ENCODE results near the gene ANKRD39.
A peak's percentile ranks its signal among the peaks of the same experiment; 100 is the strongest.

Gene ANKRD39, protein sequence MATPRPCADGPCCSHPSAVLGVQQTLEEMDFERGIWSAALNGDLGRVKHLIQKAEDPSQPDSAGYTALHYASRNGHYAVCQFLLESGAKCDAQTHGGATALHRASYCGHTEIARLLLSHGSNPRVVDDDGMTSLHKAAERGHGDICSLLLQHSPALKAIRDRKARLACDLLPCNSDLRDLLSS

DNA sequence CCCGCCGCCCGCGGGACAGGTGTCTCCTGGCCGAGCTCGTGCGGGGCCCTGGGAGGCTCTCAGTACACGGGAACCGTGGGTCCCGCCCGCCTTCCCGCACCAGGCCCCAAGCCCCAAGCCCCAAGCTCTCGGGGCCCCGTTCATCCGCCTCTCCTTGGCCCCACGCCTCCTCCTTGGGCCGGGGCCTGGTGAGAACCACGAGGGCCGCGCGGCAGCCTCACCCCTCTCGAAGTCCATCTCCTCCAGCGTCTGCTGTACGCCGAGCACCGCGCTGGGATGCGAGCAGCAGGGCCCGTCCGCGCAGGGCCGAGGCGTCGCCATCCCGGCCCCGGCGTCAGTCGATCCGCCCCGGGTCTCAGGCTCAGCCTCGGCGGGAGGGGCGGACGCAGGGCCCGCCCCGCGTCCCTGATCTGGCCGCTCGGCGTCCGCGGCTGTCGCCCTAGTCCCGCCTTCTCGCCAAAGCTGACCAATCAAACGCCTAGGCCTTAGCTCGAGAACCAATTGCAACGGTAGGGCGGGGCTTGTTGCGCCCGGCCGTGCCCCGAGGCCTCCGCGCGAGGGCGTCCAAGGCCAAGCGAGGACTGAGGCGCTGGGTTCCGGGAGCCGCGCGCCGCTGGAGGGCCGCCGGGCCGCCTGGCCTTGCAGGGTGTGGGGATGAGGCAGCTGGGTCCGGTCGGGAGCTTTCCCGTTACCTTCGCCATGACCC, at the start of gene ANKRD39:
Gene ANKRD39, minus strand, starts transcription at position 350 of the 706 bp plus-strand sequence. Its CDS starts 29 bp downstream, at position 321.
- Histone ChIP-seq H3K9ac (peak within 1 kb of the TSS; percentile 99), H4K20me1 (ENCODE audit: insufficient read depth) (peaks cover 8% of the 10 kb centered on the region; the same call in 1 of the 2 replicates), H2AFZ (ENCODE audit: low read depth) (peak within 1 kb of the TSS; percentile 47), H3K27me3 (ENCODE audit: insufficient read depth, low read depth) (no peaks in the 10 kb centered on the region), H3K36me3 (ENCODE audit: insufficient read depth) (peaks cover 7% of the 10 kb centered on the region; the same call in 1 of the 2 replicates), H3K4me3 (IDR thresholded peaks at IDR 0.05; ENCODE audit: insufficient read depth, low read depth, low read length) (peak within 1 kb of the TSS; percentile 19), H3K27ac (peak within 1 kb of the TSS; percentile 99), H3K4me2 (peak within 1 kb of the TSS; percentile 75), H3K4me1 (ENCODE audit: low read depth, poor library complexity, severe bottlenecking) (peaks cover 40% of the 10 kb centered on the region), H3K79me2 (ENCODE audit: insufficient read depth, low read depth) (peaks cover 48% of the 10 kb centered on the region)
- TF ChIP-seq, protein P1, sequence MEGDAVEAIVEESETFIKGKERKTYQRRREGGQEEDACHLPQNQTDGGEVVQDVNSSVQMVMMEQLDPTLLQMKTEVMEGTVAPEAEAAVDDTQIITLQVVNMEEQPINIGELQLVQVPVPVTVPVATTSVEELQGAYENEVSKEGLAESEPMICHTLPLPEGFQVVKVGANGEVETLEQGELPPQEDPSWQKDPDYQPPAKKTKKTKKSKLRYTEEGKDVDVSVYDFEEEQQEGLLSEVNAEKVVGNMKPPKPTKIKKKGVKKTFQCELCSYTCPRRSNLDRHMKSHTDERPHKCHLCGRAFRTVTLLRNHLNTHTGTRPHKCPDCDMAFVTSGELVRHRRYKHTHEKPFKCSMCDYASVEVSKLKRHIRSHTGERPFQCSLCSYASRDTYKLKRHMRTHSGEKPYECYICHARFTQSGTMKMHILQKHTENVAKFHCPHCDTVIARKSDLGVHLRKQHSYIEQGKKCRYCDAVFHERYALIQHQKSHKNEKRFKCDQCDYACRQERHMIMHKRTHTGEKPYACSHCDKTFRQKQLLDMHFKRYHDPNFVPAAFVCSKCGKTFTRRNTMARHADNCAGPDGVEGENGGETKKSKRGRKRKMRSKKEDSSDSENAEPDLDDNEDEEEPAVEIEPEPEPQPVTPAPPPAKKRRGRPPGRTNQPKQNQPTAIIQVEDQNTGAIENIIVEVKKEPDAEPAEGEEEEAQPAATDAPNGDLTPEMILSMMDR (conservative IDR thresholded peaks at IDR 0.05; ENCODE audit: low read depth, low read length): peak; percentile 47

DNA sequence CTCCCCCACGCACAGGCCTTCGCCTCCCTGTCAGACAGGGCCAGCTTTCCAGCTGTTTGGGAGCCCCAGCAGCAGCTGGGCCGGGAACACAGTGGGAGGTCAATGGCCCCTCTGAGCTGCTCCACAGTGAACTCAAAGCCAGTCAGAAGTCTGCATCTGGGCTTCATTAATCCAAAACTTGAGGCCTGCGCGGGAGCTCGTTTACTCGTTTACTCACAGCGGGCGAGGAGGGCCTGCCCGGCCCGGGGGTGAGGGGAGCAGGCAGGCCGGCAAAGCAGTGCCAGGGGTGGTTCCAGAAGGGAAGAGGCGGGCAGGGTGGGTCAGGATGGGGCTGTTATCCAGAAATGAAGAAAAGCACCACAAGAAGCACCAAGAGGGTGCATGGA, 48.9 kb upstream of the ANKRD39 start:
- Histone ChIP-seq H3K4me3 (IDR thresholded peaks at IDR 0.05; ENCODE audit: insufficient read depth, low read depth, low read length) (no peak overlapping the region), H2AFZ (ENCODE audit: low read depth) (no peak overlapping the region), H3K4me1 (ENCODE audit: low read depth, poor library complexity, severe bottlenecking) (no peaks in the 10 kb centered on the region), H4K20me1 (ENCODE audit: insufficient read depth) (no peaks in the 10 kb centered on the region), H3K79me2 (ENCODE audit: insufficient read depth, low read depth) (no peaks in the 10 kb centered on the region), H3K27ac (no peak overlapping the region), H3K27me3 (ENCODE audit: insufficient read depth, low read depth) (no peaks in the 10 kb centered on the region), H3K36me3 (ENCODE audit: insufficient read depth) (no peaks in the 10 kb centered on the region), H3K4me2 (no peak overlapping the region), H3K9ac (no peak overlapping the region)
- TF ChIP-seq, protein P1 (conservative IDR thresholded peaks at IDR 0.05; ENCODE audit: low read depth, low read length): no peak

DNA sequence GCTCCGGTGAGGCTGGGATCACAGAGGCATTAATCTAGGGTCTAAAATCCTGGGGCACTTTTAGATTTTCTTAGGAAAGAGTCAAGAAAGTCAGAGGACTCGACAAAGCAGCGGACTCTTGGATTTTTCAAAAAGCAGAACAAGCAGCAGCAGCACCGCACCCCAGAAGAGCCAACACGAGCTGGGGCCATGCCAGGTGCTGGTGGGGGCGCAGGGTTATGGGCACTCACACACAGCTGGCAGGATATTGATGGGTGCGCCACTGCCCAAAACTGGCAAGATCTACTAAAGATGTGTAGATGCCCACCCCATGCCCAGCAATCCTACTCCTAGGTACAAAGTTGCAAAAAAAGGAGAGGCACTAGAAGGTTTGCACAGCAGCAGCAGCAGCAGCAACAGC, 46.0 kb upstream of the ANKRD39 start:
- TF ChIP-seq, protein P1 (conservative IDR thresholded peaks at IDR 0.05; ENCODE audit: low read depth, low read length): no peak
- H4K20me1 ChIP-seq (ENCODE audit: insufficient read depth): no peaks in the 10 kb centered on the region
- no peaks in the 10 kb centered on the region for H3K4me1 ChIP-seq (ENCODE audit: low read depth, poor library complexity, severe bottlenecking)
- H3K4me2 ChIP-seq: no peak overlapping the region
- H2AFZ ChIP-seq (ENCODE audit: low read depth): no peak overlapping the region
- no peaks in the 10 kb centered on the region for H3K27me3 ChIP-seq (ENCODE audit: insufficient read depth, low read depth)
- no peak overlapping the region for H3K4me3 ChIP-seq (IDR thresholded peaks at IDR 0.05; ENCODE audit: insufficient read depth, low read depth, low read length)
- no peaks in the 10 kb centered on the region for H3K79me2 ChIP-seq (ENCODE audit: insufficient read depth, low read depth)
- H3K36me3 ChIP-seq (ENCODE audit: insufficient read depth): no peaks in the 10 kb centered on the region
- H3K9ac ChIP-seq: no peak overlapping the region
- H3K27ac ChIP-seq: no peak overlapping the region

DNA sequence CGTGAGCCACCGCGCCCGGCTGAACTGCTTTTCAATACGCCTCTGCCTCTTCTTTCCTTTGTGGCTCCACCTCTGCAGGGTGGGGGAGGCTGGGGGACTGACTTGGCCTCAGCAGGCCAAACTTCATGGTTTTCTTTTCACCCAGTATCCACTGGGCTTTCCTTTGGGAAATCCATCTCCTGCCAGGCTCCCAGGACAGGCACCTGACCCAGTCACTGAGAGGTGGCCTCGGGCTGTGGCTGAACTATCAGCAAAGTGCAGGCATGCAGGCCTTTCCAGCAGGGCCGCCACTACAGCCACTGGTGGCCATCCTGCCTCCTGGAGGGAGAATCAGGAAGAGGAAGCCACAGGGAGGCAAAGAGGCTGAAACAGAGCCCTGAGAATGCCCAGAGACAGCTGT, 45.5 kb upstream of the ANKRD39 start:
- H3K4me1 ChIP-seq (ENCODE audit: low read depth, poor library complexity, severe bottlenecking): no peaks in the 10 kb centered on the region
- H3K36me3 ChIP-seq (ENCODE audit: insufficient read depth): no peaks in the 10 kb centered on the region
- H3K27me3 ChIP-seq (ENCODE audit: insufficient read depth, low read depth): no peaks in the 10 kb centered on the region
- TF ChIP-seq, protein P1 (conservative IDR thresholded peaks at IDR 0.05; ENCODE audit: low read depth, low read length): no peak
- no peak overlapping the region for H3K27ac ChIP-seq
- H3K4me2 ChIP-seq: no peak overlapping the region
- H2AFZ ChIP-seq (ENCODE audit: low read depth): no peak overlapping the region
- H3K4me3 ChIP-seq (IDR thresholded peaks at IDR 0.05; ENCODE audit: insufficient read depth, low read depth, low read length): no peak overlapping the region
- H3K9ac ChIP-seq: no peak overlapping the region
- no peaks in the 10 kb centered on the region for H3K79me2 ChIP-seq (ENCODE audit: insufficient read depth, low read depth)
- no peaks in the 10 kb centered on the region for H4K20me1 ChIP-seq (ENCODE audit: insufficient read depth)
